GM12878 (cell line): ENCODE data around the gene PLSCR3. TPM values are rescaled to one million over a fixed set of nuclear protein-coding genes. Genes with fewer than 3 reads are reported as not detected.

Experiments used
- ATAC-seq: fragments of 200-7000 bp; cut with Tn5 transposase; 3 replicates; pipeline ENCODE4 v1.9.1; 2020; ENCODE audit warnings: mild to moderate bottlenecking, moderate library complexity
- BruUV-seq: library from RNA; stranded (reverse); fragments of 400-500 nt; replicated peaks from 2 replicates; lab custom pipeline; 2021; lab: Mats Ljungman, UMichigan
- CTCF ChIA-PET: fragments of 300-600 bp; sonication (Branson Sonifier 250); formaldehyde crosslinking; extraction: SDS; loops from one replicate; lab custom pipeline; 2021; ENCODE audit warnings: inconsistent platforms; lab: Yijun Ruan, JAX
- POLR2A ChIA-PET: fragments of 350-600 bp; formaldehyde crosslinking; extraction: SDS; loops from one replicate; lab custom pipeline; 2021; ENCODE audit warnings: inconsistent platforms; lab: Charles Lee
- RAD21 ChIA-PET: fragments of 300-600 bp; sonication (Branson Sonifier 250); formaldehyde crosslinking; loops from one replicate; lab custom pipeline; 2023; ENCODE audit warnings: antibody characterized with exemption; ENCODE audit not compliant: unreplicated experiment; lab: Charles Lee
- SMC1A ChIA-PET: fragments of 300-600 bp; sonication (Branson Sonifier 250); formaldehyde crosslinking; loops from one replicate; lab custom pipeline; 2023; ENCODE audit not compliant: unreplicated experiment, uncharacterized antibody; lab: Charles Lee
- DNase-seq: peaks from one replicate; pipeline ENCODE4 v3.0.0-alpha.2; 2011; ENCODE audit warnings: low read depth, low spot score
- FAIRE-seq: peaks from 3 replicates; lab custom pipeline; 2011; peaks lifted over from hg19 to GRCh38; lab: Jason Lieb, UNC
- H2AFZ ChIP-seq: 2 replicates; pipeline ENCODE4 v1.6.0; 2011; ENCODE audit warnings: low read depth, low read length, control low read depth; ENCODE audit not compliant: control insufficient read depth
- H3K27ac ChIP-seq: 2 replicates; pipeline ENCODE4 v1.5.1; 2011; ENCODE audit warnings: control low read depth; ENCODE audit not compliant: control insufficient read depth, insufficient read depth
- H3K27me3 ChIP-seq, 2 experiments: replicated peaks in 1 of 2; 2 replicates each; pipeline versions ENCODE4 v1.6.0 to v1.6.1; 2011; ENCODE audit warnings: low read length in 1 of 2; ENCODE audit not compliant: control insufficient read depth in 2 of 2, insufficient read depth in 2 of 2
- H3K36me3 ChIP-seq, 2 experiments: 2 replicates each; pipeline ENCODE4 v1.5.1; 2011; ENCODE audit warnings: low read length in 1 of 2; ENCODE audit not compliant: control insufficient read depth in 2 of 2, insufficient read depth in 2 of 2
- H3K4me1 ChIP-seq: 2 replicates; pipeline ENCODE4 v1.6.1; 2011; ENCODE audit warnings: mild to moderate bottlenecking, low read length, moderate library complexity, mixed read lengths; ENCODE audit not compliant: control insufficient read depth, insufficient read depth
- H3K4me2 ChIP-seq: 2 replicates; pipeline ENCODE4 v1.6.0; 2011; ENCODE audit warnings: control low read depth; ENCODE audit not compliant: control insufficient read depth, insufficient read depth
- H3K4me3 ChIP-seq: fragments of 200-600 bp; sonication (generic); 2 replicates; pipeline ENCODE4 v1.5.1; 2016
- H3K79me2 ChIP-seq: 2 replicates; pipeline ENCODE4 v1.6.0; 2011; ENCODE audit warnings: low read length; ENCODE audit not compliant: control insufficient read depth, insufficient read depth
- H3K9ac ChIP-seq: 2 replicates; pipeline ENCODE4 v1.8.0; 2011; ENCODE audit warnings: low read length, control low read depth, mixed read lengths; ENCODE audit not compliant: control insufficient read depth, insufficient read depth
- H3K9me3 ChIP-seq: replicated peaks from 3 replicates; pipeline ENCODE4 v1.5.1; 2011; ENCODE audit warnings: mild to moderate bottlenecking, low read length; ENCODE audit not compliant: control insufficient read depth, insufficient read depth
- H4K20me1 ChIP-seq: 2 replicates; pipeline ENCODE4 v1.6.0; 2011; ENCODE audit not compliant: control insufficient read depth, insufficient read depth
- BHLHE40 ChIP-seq, 2 experiments: fragments of 450-650 bp in 1 of 2; IDR thresholded peaks; 2 replicates each; pipeline ENCODE4 v1.6.1; 2011 to 2017; ENCODE audit warnings: low read depth in 2 of 2, borderline replicate concordance in 1 of 2, improper control_type of control experiment in 1 of 2, low read length in 1 of 2, mild to moderate bottlenecking in 1 of 2
- CHD1 ChIP-seq: IDR thresholded peaks from 2 replicates; pipeline ENCODE4 v1.6.1; 2012; ENCODE audit warnings: low read depth, low read length, improper control_type of control experiment
- RAD21 ChIP-seq: IDR thresholded peaks from 2 replicates; pipeline ENCODE4 v1.6.1; 2011; ENCODE audit warnings: mild to moderate bottlenecking, low read depth, low read length, moderate library complexity; ENCODE audit not compliant: insufficient read depth
- TCF3 ChIP-seq: IDR thresholded peaks from 2 replicates; pipeline ENCODE4 v1.6.1; 2012; ENCODE audit warnings: low read depth, mild to moderate bottlenecking, low read length, borderline replicate concordance; ENCODE audit not compliant: insufficient read depth
- WGBS: methylation state at CpG from one replicate; pipeline ENCODE4 v1.1.6; 2016; ENCODE audit warnings: low lambda C conversion rate; ENCODE audit not compliant: insufficient replicate concordance, insufficient coverage; ENCODE audit errors: missing lambda C conversion rate; 5-methylcytosine and 5-hydroxymethylcytosine counted together
- in situ Hi-C: fragments of 300-500 bp; cut with MboI; formaldehyde crosslinking; loops from 9 replicates; pipeline ENCODE4 v1.14.3; 2018; ENCODE audit warnings: mixed read lengths
- intact Hi-C: fragments of 100-400 bp; cut with micrococcal nuclease; formaldehyde crosslinking; loops from one replicate; pipeline ENCODE4 v1.14.2; 2022; ENCODE audit not compliant: unreplicated experiment
- polyA plus RNA-seq, 11 experiments: library from polyadenylated mRNA; depleted of rRNA in 4 of 11; unstranded in 6 of 11; stranded (reverse) in 5 of 11; fragments of >200 nt; fragmentation: Nextera tagmentation in 4 of 11; fragmentation: Illumina TruSeq in 1 of 11; extraction: Ambion mirVana in 4 of 11; extraction: Trizol in 1 of 11; gene quantifications; 1 replicate in 1 of 11; 2 replicates in 10 of 11; pipeline versions ENCODE4 v1.2.1 to v1.2.3, GENCODE V29; 2011 to 2016; ENCODE audit warnings: inconsistent platforms in 2 of 11, missing spikeins in 2 of 11, low read depth in 1 of 11
- total RNA-seq, 4 experiments: library from RNA; depleted of rRNA in 3 of 4; stranded (reverse); fragments of >200 nt in 3 of 4; fragmentation: Illumina TruSeq in 1 of 4; extraction: Trizol in 1 of 4; gene quantifications; 2 replicates each; pipeline versions ENCODE4 v1.2.1 to v1.2.3, GENCODE V29; 2013 to 2021
- TF ChIP-seq, protein P1 (sequence below): fragments of 450-650 bp; IDR thresholded peaks from 2 replicates; pipeline ENCODE4 v1.6.1; 2017; ENCODE audit warnings: low read depth, mild to moderate bottlenecking, moderate library complexity

The PLSCR3 gene
- total and polyA plus RNA-seq, 10 of the 15 experiments (the other 5 are each of a cell fraction or from before 2014, with no cell fraction given) = 9.9 to 51.4 (median 43.4) TPM

DNA sequence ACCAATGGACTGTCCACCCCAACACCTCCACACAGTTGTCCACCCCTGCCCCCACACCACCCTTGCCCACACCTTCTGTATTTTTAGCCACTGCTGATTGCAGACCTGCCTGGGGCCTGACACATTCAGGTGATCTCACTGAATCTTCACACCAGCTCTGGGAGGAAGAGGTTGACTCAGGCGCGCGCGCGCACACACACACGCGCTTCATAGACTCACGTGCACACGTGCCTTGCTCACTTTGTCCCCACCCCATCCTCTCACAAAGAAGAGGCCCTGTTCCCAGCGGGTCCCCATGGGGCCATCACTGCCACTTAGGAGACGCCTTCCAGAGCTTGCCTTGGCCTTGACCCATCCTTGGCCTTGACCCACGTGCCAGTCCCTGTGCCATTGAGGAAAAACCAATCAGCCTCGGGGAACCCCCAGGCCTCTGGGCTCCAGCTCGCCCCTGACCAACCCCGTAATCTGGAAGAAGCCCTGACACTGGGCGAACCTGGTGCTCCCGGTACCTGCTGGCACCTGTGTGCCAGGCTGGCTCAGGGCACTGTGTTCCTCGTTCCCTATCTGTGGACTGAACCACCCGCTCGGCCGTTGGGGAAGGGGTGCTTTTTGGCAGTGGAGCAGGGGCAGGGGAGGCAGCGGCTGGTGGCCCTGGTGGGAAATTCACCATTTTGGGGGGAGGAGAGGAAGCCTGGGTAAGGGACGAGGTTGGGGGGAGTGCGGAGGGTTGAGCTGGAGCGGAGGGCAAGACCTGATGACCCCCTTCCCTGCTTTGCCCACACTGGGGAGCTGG is 16.5 kb upstream of the PLSCR3 start:
- Histone ChIP-seq H3K27me3 (peaks cover 0 to 2% of the 10 kb centered on the region in 2 experiments; a peak in 3 of 4 replicates), H3K4me1 (no peaks in the 10 kb centered on the region), H3K9ac (no peak overlapping the region), H3K4me2 (no peak overlapping the region), H3K9me3 (no peaks in the 10 kb centered on the region), H3K36me3 (no peaks in the 10 kb centered on the region), H3K4me3 (no peak overlapping the region), H3K27ac (no peak overlapping the region), H3K79me2 (no peaks in the 10 kb centered on the region), H4K20me1 (no peaks in the 10 kb centered on the region), H2AFZ (no peak overlapping the region)
- SMC1A ChIA-PET = no interaction called here
- ATAC-seq (no peak), DNase-seq (no peak), FAIRE-seq (no peak)
- WGBS = 53% methylated on average over 25 of the region's 25 CpGs
- POLR2A ChIA-PET = no interaction called here
- in situ Hi-C loops (no loop called here), intact Hi-C loops (no loop called here)
- CTCF ChIA-PET = no interaction called here
- no TSS peak for BruUV-seq
- TF ChIP-seq CHD1 = no peak
- peak in 1 of 2 experiments; percentile 65; a peak in 2 of 4 replicates for TF ChIP-seq BHLHE40 (IDR thresholded peaks at IDR 0.05; ENCODE audit: borderline replicate concordance in 1 of 2, low read depth in 2 of 2, low read length in 1 of 2)
- RAD21 ChIA-PET = no interaction called here

DNA sequence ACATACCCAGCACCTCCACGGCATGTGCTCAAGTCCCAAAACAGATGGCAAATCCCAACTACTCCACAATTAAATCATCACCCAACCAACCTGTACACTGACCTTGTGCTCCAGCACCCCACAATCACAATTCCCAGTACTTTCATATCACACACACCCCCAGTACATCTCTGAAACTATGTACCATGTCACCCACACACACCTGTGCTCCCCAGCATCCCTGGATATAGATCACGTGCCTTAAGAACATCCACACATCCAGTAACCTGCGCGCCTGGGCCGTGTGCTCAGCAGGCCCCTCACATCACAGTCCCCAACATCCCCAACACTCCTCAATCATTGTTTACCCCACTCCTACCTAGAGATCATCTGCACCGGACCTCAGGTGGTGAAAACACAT is 15.4 kb upstream of the PLSCR3 start:
- in situ Hi-C loops (no loop called here), intact Hi-C loops (no loop called here)
- Histone ChIP-seq H3K9ac (no peak overlapping the region), H3K79me2 (no peaks in the 10 kb centered on the region), H4K20me1 (no peaks in the 10 kb centered on the region), H3K9me3 (no peaks in the 10 kb centered on the region), H3K4me2 (no peak overlapping the region), H2AFZ (no peak overlapping the region), H3K27me3 (peaks cover 0 to 6% of the 10 kb centered on the region in 2 experiments; a peak in 3 of 4 replicates), H3K4me1 (no peaks in the 10 kb centered on the region), H3K4me3 (no peak overlapping the region), H3K36me3 (no peaks in the 10 kb centered on the region), H3K27ac (no peak overlapping the region)
- SMC1A ChIA-PET = no interaction called here
- no peak for FAIRE-seq
- WGBS = 63% methylated on average over 6 of the region's 6 CpGs
- DNase-seq = no peak
- RAD21 ChIA-PET = no interaction called here
- no TSS peak for BruUV-seq
- no peak for ATAC-seq
- POLR2A ChIA-PET = no interaction called here
- CTCF ChIA-PET = no interaction called here
- no peak for TF ChIP-seq TCF3
- TF ChIP-seq, protein P1, sequence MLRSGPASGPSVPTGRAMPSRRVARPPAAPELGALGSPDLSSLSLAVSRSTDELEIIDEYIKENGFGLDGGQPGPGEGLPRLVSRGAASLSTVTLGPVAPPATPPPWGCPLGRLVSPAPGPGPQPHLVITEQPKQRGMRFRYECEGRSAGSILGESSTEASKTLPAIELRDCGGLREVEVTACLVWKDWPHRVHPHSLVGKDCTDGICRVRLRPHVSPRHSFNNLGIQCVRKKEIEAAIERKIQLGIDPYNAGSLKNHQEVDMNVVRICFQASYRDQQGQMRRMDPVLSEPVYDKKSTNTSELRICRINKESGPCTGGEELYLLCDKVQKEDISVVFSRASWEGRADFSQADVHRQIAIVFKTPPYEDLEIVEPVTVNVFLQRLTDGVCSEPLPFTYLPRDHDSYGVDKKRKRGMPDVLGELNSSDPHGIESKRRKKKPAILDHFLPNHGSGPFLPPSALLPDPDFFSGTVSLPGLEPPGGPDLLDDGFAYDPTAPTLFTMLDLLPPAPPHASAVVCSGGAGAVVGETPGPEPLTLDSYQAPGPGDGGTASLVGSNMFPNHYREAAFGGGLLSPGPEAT = no peak
- TF ChIP-seq RAD21 = no peak
